OCI-LY1 (cell line): ENCODE data around the gene CROCC.
A peak's percentile ranks its signal among the peaks of the same experiment; 100 is the strongest.
"Not testable (repeated sequence)": the region's sequence is repeated elsewhere in the genome, so short reads cannot be mapped to it uniquely, and the experiment has no call there.

Experiments
- H2AFZ ChIP-seq: fragments of 200-600 bp; sonication (generic), shearing (Covaris generic); 2 replicates; pipeline ENCODE4 v1.6.0; 2014; ENCODE audit warnings: antibody characterized with exemption, mild to moderate bottlenecking, low read length
- H3F3A ChIP-seq: fragments of 200-600 bp; sonication (generic), shearing (Covaris generic); 2 replicates; pipeline ENCODE4 v1.6.0; 2014; ENCODE audit warnings: mild to moderate bottlenecking, antibody characterized with exemption, low read length, moderate library complexity; ENCODE audit not compliant: insufficient read depth
- H3K27ac ChIP-seq: fragments of 200-600 bp; sonication (generic); 2 replicates; pipeline ENCODE4 v1.5.1; 2014; ENCODE audit warnings: low read length, mixed run types, mild to moderate bottlenecking, low read depth; ENCODE audit not compliant: poor library complexity, severe bottlenecking
- H3K27me3 ChIP-seq: fragments of 200-600 bp; sonication (generic); 2 replicates; pipeline ENCODE4 v1.6.0; 2014; ENCODE audit warnings: antibody characterized with exemption, mild to moderate bottlenecking, low read length, moderate library complexity; ENCODE audit not compliant: insufficient read depth
- H3K36me3 ChIP-seq: fragments of 200-600 bp; sonication (generic); 2 replicates; pipeline ENCODE4 v1.6.1; 2014; ENCODE audit warnings: mild to moderate bottlenecking, antibody characterized with exemption, low read length, moderate library complexity, mixed read lengths; ENCODE audit not compliant: insufficient read depth
- H3K4me1 ChIP-seq: fragments of 200-600 bp; sonication (generic); 2 replicates; pipeline ENCODE4 v1.5.1; 2014; ENCODE audit warnings: mild to moderate bottlenecking, low read length, moderate library complexity; ENCODE audit not compliant: insufficient read depth, severe bottlenecking
- H3K4me2 ChIP-seq: fragments of 200-600 bp; sonication (generic), shearing (Covaris generic); 2 replicates; pipeline ENCODE4 v1.6.1; 2014; ENCODE audit warnings: low read length
- H3K4me3 ChIP-seq: fragments of 200-600 bp; sonication (generic); 2 replicates; pipeline ENCODE4 v1.5.1; 2014; ENCODE audit warnings: low read length, low read depth, mild to moderate bottlenecking, mixed read lengths; ENCODE audit not compliant: poor library complexity, severe bottlenecking
- H3K79me2 ChIP-seq: fragments of 200-600 bp; shearing (Covaris generic); 2 replicates; pipeline ENCODE4 v1.6.1; 2016; ENCODE audit warnings: mixed run types, low read length, mixed read lengths; ENCODE audit not compliant: insufficient read depth
- H3K9ac ChIP-seq: fragments of 200-600 bp; sonication (generic), shearing (Covaris generic); 2 replicates; pipeline ENCODE4 v1.6.1; 2014; ENCODE audit warnings: mild to moderate bottlenecking, low read length, mixed read lengths
- H3K9me2 ChIP-seq: fragments of 200-600 bp; sonication (generic), shearing (Covaris generic); 2 replicates; pipeline ENCODE4 v1.6.1; 2014; ENCODE audit warnings: low read depth, mild to moderate bottlenecking, low read length, mixed read lengths
- H3K9me3 ChIP-seq: fragments of 200-600 bp; shearing (Covaris generic); 2 replicates; pipeline ENCODE4 v1.6.1; 2014; ENCODE audit warnings: low read length, mixed read lengths
- H4K20me1 ChIP-seq: fragments of 200-600 bp; sonication (generic), shearing (Covaris generic); 2 replicates; pipeline ENCODE4 v1.6.0; 2016; ENCODE audit warnings: mild to moderate bottlenecking, low read length; ENCODE audit not compliant: insufficient read depth
- EZH2 ChIP-seq: fragments of 200-600 bp; sonication (generic), shearing (Covaris generic); IDR thresholded peaks from 2 replicates; pipeline ENCODE4 v1.8.0; 2017; ENCODE audit warnings: borderline replicate concordance, mixed run types, mild to moderate bottlenecking, antibody characterized with exemption, low read length, moderate library complexity, mixed read lengths
- TF ChIP-seq, protein P1 (sequence below): fragments of 200-600 bp; sonication (generic), shearing (Covaris generic); IDR thresholded peaks from 2 replicates; pipeline ENCODE4 v1.5.1; 2017; ENCODE audit warnings: mild to moderate bottlenecking, antibody characterized with exemption, low read length, moderate library complexity, mixed read lengths

CROCC gene, protein sequence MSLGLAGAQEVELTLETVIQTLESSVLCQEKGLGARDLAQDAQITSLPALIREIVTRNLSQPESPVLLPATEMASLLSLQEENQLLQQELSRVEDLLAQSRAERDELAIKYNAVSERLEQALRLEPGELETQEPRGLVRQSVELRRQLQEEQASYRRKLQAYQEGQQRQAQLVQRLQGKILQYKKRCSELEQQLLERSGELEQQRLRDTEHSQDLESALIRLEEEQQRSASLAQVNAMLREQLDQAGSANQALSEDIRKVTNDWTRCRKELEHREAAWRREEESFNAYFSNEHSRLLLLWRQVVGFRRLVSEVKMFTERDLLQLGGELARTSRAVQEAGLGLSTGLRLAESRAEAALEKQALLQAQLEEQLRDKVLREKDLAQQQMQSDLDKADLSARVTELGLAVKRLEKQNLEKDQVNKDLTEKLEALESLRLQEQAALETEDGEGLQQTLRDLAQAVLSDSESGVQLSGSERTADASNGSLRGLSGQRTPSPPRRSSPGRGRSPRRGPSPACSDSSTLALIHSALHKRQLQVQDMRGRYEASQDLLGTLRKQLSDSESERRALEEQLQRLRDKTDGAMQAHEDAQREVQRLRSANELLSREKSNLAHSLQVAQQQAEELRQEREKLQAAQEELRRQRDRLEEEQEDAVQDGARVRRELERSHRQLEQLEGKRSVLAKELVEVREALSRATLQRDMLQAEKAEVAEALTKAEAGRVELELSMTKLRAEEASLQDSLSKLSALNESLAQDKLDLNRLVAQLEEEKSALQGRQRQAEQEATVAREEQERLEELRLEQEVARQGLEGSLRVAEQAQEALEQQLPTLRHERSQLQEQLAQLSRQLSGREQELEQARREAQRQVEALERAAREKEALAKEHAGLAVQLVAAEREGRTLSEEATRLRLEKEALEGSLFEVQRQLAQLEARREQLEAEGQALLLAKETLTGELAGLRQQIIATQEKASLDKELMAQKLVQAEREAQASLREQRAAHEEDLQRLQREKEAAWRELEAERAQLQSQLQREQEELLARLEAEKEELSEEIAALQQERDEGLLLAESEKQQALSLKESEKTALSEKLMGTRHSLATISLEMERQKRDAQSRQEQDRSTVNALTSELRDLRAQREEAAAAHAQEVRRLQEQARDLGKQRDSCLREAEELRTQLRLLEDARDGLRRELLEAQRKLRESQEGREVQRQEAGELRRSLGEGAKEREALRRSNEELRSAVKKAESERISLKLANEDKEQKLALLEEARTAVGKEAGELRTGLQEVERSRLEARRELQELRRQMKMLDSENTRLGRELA (N-terminal part only)

DNA sequence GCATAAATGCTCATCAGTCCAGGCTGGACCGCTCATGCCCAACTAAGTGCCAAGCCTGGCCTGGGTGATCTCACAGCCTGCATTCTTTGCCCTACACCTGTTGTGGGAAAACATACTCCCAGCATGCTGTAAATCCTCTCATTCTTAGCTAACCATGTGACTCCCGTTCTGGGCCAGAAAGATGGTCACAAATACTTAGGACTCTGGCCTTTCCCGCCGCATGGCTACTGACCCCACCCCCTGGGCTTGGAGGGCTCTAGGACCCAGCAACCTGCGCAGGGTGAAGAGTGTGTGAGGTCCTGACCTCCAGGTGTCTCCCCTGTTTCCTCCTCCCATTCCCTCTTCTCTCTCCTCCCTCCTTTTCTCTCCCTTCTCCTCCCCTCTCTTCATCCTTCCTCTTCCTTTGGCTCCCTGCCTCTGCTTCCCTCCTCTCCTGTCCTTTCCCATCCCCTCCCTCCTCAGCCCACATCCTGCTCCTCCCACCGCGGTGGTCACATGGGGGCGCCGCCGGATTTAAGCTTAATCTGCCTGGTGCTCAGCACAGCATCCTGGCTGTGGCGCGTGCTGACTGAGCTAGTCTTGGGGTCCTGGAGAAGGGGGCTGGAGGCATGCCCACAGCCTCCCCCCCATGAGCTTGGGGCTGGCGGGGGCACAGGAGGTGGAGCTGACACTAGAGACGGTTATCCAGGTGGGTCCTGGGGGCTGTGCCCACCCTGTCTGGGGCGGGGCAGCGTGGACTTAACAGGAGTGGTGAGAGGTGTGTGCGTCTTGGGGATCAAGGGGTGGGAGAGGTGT lies at the start of gene CROCC:
Gene CROCC, plus strand, starts transcription at position 541 of the 795 bp plus-strand sequence. Its CDS starts 88 bp downstream, at position 629.
- no peaks in the 10 kb centered on the region for H3K9me2 ChIP-seq
- no peak within 1 kb of the TSS for H3K27ac ChIP-seq
- H3K79me2 ChIP-seq: no peaks in the 10 kb centered on the region
- no peaks in the 10 kb centered on the region; the same call in 1 of the 2 replicates for H3K27me3 ChIP-seq
- H3K4me3 ChIP-seq: peak within 1 kb of the TSS; percentile 32
- no peaks in the 10 kb centered on the region for H4K20me1 ChIP-seq
- no peak for TF ChIP-seq EZH2
- TF ChIP-seq, protein P1, sequence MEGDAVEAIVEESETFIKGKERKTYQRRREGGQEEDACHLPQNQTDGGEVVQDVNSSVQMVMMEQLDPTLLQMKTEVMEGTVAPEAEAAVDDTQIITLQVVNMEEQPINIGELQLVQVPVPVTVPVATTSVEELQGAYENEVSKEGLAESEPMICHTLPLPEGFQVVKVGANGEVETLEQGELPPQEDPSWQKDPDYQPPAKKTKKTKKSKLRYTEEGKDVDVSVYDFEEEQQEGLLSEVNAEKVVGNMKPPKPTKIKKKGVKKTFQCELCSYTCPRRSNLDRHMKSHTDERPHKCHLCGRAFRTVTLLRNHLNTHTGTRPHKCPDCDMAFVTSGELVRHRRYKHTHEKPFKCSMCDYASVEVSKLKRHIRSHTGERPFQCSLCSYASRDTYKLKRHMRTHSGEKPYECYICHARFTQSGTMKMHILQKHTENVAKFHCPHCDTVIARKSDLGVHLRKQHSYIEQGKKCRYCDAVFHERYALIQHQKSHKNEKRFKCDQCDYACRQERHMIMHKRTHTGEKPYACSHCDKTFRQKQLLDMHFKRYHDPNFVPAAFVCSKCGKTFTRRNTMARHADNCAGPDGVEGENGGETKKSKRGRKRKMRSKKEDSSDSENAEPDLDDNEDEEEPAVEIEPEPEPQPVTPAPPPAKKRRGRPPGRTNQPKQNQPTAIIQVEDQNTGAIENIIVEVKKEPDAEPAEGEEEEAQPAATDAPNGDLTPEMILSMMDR: no peak
- H3K36me3 ChIP-seq: no peaks in the 10 kb centered on the region
- H3K9ac ChIP-seq: no peak within 1 kb of the TSS
- no peaks in the 10 kb centered on the region for H3K9me3 ChIP-seq
- no peak within 1 kb of the TSS for H2AFZ ChIP-seq
- H3F3A ChIP-seq: no peaks in the 10 kb centered on the region
- H3K4me2 ChIP-seq: peak within 1 kb of the TSS; percentile 27; the same call in 1 of the 2 replicates
- peaks cover 6% of the 10 kb centered on the region for H3K4me1 ChIP-seq

DNA sequence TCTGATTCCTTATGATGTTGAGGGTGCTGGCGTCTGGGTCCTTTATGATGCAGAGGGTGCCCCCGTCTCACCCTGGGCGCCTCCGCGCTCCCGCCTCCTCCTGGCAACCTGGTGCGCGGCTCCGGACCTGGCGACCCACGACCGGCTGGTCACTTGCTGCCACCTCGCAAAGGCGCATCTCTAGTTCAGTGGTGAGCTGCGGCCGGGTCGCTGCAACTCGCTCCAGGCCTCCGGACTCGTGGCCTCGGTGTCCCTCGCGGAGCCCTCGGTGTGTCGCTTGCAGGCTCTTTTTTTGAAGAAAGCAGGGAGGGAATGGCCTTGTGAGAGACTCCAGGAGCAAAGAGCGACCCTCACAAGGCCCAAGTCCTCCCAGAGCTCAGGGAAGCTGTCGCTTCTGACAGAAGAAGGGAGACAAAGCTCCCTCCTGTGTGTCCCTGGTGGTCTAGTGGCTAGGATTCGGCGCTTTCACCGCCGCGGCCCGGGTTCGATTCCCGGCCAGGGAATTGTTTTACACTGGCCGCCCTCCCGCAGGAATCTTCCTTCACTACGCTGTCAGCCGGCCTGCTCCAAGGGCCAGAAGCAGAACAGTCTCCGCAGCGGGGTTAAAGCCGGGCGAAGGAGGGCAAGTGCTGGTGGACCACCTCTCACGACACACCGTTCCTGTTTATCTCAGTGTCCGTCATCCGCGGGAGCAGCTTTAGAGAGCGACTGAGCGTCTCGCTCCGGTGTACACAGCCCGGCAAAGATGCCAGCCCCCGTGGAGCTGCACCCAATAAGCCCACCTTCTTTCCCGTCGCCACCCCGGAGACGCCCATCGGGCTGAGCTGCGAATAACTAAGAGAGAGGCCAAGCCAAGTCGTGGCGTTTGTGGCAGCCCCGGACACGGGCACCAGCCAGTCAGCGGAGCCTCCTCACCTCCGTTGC lies 49.3 kb upstream of the CROCC start:
- H3K4me3 ChIP-seq, H3K36me3 ChIP-seq, H3K9ac ChIP-seq, H4K20me1 ChIP-seq, H3F3A ChIP-seq, H3K4me2 ChIP-seq, H3K9me3 ChIP-seq, H3K4me1 ChIP-seq, H3K9me2 ChIP-seq, H2AFZ ChIP-seq, H3K27ac ChIP-seq, H3K27me3 ChIP-seq, H3K79me2 ChIP-seq: not testable (repeated sequence)

DNA sequence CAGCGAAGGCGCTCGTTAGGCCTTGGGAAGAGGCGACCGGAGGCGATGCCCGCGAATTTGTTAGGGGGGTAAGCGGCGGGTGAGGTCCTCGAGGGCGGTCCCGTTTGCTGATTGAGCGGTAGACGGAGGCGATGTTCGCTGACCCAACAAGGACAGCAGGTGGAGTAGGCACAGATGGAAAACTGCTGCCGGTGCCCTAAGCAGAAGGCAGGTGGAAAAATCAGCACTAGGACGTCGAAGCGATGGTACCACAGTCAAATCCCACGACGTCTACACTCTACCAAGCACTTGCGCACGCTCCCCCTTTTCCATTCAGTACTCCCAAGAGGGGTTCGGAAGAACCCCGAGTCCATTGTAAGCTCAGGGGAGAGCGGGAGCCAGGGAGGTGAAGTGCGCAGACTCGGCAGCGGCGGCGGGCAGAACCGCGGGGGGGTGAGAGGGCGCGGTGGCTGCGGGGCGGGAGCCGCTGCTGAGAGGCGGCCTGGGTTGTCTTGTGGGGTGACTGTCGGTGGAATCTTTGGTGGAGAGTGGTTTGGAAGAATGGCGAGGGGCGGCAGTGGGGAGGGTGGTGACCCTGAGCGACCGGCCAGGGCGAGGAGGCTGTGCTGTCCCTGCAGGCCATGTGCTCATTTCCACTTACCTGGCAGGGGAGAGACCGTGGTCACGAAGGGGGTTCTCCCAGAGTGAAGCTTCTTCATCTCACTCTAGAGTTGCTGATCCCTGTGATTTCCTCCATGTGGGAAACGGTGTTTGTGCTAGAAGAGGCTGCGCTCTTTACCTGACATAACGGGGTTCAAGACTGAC lies 48.5 kb upstream of the CROCC start:
- not testable (repeated sequence) for H3K36me3 ChIP-seq, H3K4me1 ChIP-seq, H3F3A ChIP-seq, H3K27me3 ChIP-seq, H2AFZ ChIP-seq, H3K9me2 ChIP-seq, H4K20me1 ChIP-seq, H3K9me3 ChIP-seq, H3K79me2 ChIP-seq, H3K9ac ChIP-seq, H3K4me2 ChIP-seq, H3K4me3 ChIP-seq, H3K27ac ChIP-seq

DNA sequence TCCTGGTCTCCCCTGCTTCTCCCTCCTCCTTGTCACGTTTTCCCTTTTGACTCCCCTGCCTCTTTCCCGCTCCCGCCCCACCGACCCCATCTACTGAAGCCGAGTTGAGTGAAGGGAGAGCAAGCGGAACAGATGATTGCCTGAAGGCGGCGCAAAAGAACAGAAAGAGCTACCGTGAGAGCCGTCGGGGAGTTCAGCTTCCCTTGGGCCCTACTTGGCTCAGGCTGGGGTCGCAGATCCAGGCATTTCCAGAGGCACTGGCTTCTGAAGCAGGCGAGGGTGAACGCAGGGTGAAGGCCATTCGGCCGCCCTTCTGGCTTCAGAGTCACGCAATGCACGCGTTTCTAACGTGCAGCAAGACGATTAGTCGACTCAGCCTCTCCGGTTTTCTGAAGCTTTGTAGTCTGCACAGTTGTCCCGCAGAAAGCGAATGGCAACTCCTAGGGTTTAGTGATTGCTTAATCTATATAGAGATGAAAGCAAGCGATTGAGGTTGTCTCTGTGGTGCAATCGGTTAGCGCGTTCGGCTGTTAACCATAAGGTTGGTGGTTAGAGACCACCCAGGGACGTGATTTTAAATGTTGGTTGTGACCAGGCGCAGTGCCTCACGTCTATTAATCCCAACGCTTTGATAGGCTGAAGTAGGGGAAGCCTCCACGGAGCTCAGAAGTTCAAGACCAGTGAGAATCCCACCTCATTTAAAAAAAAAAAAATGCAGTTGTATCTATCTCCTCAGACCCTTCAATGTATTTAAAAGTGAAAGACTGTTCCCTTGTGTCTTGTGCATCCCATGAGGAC lies 46.6 kb upstream of the CROCC start:
- not testable (repeated sequence) for H3K36me3 ChIP-seq, H3K4me3 ChIP-seq, H3K79me2 ChIP-seq, H3K9me2 ChIP-seq, H3F3A ChIP-seq, H2AFZ ChIP-seq, H3K9me3 ChIP-seq, H4K20me1 ChIP-seq, H3K9ac ChIP-seq, H3K4me1 ChIP-seq, H3K27me3 ChIP-seq, H3K4me2 ChIP-seq, H3K27ac ChIP-seq
